ENCODE data around the gene MYH9.
A peak's percentile ranks its signal among the peaks of the same experiment; 100 is the strongest.

Gene MYH9

DNA sequence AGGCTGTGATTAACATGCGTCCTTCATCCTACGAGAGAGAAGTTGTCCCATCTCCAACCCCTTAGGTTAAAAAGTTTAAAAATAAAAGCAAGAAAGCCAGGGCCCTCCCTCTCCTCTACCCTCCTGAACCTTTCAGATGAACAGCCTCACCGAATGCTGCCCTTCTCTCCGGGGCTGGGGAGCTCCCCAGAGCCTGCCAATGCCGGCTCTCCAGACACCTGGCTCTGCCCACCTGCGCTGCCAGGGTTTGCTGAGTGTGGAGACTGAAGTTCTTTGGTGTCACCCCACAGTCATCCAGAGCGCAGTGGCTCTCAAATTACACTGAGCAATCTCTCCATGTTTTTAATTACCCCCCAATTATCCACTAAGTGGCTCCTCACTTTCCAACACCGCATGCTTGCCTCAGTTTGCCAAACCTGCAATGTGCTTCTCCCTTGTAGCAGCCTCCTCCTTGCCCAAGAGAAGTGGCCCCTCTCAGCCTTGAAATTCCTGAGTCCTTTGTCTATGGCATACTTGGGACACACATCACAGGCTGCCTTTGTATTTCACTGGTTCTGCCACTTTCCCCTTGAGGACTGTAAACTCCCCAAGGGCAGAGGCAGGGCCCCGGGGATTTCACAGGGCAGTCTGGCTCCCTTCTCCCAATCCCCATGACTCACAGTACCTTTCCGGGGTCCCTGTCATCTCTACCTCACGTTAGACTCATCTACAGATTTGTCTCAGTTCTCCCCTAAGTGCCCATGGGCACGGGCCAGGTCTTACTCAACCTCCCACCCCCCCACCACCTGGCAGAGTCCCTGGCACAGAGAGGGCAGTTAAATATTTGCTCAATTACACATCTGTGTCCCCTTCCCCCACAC lies 2.0 kb downstream of the MYH9 start:
- no peak for DNase-seq

DNA sequence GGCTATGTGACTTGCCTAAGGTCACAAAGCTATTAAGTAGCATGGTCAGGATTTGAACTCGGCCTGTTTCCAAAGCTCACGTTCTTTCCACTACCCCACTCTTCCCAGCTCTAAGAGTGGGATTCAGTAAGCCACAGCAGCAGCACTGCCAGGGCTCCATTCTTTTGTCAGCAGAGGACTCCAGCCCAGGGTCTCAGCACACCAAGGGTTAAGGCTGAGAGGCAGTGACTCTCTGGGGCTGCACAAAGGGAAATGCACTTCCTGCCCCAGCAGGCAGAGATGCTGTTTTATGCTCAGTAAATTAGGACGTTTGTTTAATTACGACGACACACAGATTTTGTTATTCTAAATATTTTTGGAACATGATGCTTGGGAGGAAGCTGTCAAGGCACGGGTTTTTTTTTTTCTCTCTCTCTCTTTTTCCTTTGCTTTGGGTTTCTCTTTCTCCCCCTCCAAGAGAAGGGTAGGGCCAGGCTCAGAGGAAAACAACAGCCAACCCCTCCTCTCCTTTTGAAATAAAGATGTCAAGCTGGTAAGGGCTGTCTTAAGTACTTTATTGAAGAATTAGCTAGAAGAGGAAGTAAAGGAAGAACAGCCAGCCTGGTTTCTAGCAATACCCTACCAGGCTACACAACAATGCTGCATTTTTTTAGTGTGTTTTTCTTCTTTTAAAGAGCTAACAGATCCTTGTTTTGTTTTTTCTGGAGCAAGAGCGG lies 2.8 kb downstream of the MYH9 start:
- no peak for DNase-seq

DNA sequence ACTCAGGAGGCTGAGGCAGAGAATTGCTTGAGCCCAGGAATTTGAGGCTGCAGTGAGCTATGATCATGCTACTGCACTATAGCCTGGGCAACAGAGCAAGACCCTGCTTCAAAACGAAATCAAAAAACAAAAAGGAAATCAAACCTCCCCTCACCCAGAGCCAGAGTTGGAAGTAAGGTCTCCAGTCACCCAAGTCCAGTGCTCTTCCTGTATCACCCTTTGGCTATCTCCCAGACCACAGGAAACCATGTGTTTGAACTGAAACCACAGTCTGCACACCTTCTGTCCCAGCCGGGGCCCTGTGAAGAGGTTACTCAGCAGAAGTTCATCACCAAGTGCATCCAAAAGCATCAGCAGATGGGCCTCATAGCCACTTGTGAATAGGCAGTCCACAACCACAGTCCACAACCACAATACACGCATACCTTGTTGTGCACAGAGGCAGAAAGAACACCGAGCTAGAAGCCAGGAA lies 4.6 kb downstream of the MYH9 start:
- no peak for DNase-seq

DNA sequence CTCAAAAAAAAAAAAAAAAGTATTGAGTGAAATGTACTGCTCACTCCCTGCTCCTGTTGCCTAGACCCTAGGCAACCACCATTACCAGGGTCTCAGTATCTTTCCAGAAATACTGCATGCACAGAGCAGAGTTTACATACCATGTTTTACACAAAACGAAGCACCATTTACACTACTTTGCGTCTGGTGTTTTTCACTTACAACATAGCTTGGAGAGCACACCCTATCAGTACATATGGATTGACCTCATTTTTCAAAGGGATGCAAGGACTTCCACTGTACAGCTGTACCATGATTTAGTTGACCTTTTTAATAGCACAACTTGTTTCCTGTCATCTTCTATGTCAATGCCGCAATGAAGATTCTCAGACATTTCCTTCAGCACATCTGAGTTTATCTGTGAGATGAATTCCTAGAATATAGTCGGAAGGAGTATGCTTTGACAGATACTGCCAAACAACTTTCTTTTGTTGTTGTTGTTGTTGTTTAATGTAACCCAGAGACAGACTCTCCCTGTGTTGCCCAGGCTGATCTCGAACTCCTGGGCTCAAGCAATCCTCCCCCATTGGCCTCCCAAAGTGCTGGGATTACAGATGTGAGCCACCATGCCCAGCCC lies 6.1 kb downstream of the MYH9 start:
- DNase-seq, result no peak

DNA sequence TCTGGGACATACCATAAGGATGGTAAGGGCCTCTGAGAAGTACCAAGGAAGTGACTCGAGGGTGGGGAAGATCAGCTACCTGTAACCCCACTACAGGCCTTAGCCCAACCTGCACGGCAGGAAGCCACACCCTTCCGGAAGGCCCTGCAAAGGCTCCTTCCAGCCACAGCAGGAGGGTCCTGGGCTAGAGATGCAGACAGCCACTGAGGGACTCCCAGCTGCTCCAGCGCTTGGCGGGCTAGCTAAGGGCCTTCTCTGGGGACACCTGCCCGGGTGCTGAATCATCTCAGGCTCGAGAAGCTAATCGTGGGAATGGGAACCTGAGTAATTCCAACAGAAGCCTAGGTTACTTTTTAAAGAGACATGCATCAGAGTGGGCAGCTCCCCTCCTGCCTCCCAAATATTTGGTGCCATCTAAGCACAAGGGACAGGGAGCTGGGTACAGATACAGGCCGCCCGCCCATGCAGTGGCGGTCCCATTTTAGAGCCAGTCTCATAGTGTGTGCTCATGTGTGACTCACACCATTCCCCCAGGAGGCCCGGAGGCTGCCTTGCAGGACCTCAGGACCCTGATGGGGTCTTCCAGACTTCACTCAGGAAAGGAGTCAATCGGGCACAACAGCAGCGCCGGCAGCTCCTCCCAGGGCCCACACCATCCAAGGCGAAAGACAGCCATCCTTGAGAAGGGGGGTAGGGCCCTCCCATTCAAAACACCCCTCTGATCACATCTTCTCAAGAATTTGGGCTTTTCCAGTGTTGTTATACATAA lies 8.0 kb downstream of the MYH9 start:
- no peak for DNase-seq

DNA sequence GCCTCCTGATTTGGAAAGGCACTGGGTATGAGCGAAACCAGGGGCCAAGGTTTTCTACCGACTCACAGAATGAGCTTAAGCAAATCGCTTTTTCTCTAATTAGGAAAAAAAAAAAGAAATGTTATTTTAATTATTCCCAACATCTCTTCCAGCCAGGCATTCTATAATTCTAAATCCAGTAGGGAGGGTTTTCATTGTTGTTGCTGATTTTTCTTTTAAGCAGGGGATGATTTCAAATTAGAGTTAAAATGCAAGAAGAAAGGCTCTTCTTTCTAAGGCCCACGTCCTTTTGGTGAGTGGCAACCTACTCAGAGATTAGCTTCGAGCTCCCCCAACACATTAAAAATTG lies 8.9 kb downstream of the MYH9 start:
- no peak for DNase-seq

DNA sequence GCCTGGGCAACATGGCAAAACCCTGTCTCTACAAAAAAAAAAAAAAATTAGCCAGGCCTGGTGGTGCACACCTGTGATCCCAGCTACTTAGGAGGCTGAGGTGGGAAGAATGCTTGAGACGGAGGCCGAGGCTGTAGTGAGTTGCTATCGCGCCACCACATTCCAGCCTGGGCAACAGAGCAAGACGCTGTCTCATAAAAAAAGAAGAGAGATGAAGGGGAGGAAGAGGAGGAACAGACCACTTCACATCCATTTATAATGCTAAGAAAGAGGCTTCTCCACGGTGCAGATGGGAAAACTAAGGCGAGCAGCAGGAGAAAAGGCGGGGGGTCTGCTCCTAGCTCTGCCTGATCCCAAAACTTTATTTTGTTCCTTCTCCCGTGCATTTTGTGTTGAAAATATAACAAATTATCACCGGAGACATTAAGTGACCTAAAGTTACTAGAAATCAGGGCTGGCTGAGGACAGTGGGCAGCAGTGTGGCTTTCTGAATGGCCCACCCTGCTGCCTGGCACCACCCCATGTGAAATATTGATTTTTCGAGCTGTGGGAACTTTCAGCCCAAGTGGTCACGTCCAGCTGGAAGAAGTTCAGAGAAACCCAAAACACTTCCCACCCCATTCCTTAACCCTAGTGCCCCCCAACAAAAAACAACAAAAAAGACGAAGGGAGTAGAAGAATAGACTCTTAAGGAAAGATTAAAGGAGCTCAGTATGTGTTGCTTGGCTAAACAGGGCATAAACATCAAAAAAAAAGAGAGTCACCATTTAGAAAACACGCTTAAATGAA lies 9.5 kb downstream of the MYH9 start:
- no peak for DNase-seq

DNA sequence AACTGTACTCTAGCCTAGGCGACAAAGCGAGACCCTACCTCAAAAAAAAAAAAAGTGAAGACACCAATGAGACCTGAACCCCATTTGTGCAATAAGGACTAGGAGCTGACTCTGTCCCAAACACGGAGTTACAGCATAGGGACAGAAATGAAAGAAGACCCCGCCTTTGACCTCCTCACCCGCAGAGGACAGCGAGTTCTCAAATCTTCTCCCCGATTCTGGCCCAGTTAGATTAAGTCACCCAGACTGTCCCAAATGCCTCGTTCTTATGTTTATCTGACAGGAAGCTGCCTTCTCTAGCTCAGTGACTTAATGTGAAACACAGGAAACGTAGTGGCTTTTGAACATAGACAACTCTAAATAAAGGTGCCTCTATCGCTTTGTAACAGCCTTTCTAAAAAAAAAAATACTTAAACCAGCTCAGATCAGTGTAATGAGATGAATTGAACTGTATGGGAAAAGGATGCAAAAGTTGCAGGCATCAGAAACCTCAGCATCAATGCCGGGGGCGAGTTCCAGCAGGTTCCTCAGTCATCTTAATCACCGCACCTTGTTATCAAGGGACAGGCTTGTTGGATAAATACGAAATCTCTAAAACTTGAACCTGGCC lies 10.6 kb downstream of the MYH9 start:
- no peak for DNase-seq

DNA sequence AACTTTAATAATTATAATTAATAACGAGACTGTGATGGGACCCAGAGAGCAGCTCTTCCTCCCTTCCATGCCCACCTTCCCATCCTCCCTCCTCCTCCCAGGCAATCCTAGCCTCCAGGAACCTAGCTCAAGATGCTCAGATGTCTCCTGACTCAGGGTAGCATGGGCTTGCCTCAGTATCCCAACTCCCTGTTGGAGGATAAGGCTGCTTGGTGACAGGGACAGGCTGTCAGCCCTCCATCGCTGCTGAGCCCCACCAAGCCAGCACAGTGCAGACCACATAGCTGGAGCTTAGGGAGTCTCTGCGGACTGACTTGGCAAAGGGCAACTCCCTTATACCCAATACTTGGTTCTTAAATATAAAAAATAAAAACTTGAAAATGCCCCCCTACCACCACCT lies 11.5 kb downstream of the MYH9 start:
- DNase-seq, result no peak

DNA sequence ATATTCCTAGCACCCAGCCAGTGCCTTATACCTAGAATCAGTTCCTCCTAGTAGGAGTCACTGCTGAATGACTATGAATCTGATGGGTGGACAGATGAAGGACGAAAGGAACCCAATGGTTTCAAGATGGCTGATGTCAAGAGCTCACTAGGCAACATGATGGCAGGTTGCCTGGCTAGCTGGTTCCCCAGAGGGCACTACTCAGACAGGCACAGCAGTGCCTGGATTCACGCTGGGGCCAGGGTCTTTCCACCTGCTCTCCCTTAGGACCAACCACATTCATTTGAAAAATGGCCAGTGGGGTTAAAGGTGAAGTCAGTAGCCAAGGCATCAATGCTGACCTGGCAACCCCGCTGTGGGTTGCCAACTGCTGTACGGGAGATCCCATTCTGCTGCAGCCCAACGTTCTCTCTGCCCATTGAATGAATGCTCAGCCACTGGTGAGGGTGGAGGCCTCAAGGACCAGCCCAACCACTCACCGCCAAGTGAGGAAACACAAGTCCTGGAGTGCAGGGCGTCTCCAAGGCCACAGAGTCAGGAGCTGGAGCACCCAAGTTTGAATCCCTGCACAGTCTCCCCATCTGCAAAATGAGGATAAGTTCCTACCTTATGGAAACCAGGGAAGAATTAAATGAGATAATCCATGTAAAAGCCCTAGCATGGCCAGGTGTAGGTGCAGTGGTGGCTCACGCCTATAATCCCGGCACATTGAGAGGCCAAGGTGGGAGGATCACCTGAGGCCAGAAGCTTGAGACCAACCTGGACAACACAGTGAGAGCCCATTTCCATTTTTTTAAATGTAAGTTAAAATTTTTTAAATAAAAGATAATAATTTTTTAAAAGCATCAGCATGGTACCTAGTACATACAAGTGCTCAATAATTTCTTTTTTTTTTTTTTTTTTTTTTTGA lies 12.4 kb downstream of the MYH9 start:
- DNase-seq, result no peak

DNA sequence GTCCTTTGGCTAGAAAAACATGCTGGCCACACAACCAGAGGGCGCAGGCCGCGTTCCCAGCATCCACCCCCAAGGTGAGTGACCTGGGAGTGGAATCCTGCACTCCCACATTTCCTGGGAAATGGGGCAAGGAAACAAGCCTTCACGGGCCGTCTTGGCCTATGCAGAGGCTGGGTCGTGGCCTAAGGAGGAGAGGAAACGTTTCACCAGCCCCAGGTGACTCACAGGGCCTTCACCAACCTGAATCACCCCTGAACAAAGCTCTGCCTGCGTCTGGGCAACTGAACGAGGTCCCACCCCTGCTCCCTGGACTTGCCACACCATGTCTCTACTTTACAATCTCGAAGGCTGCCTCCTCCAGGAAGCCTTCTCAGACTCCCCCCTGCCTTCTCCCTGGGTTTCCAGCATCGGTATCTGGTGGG lies 13.2 kb downstream of the MYH9 start:
- DNase-seq, result no peak

DNA sequence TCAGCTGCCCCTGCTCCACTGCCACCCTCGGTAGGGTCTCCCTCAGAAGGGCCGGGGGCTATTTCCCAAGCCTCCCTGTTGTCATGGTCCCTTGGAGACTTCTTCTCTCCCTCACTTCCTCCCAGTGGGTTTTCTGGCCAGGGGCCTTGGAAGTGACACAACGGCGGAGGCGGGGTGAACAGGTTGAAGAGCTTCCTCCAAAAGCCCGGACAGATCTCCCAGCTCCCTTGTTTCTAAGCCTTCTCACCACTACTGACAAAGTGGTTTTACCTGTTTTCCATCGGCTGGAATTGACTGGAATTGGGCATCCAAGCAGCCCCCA lies 14.5 kb downstream of the MYH9 start:
- no peak for DNase-seq

DNA sequence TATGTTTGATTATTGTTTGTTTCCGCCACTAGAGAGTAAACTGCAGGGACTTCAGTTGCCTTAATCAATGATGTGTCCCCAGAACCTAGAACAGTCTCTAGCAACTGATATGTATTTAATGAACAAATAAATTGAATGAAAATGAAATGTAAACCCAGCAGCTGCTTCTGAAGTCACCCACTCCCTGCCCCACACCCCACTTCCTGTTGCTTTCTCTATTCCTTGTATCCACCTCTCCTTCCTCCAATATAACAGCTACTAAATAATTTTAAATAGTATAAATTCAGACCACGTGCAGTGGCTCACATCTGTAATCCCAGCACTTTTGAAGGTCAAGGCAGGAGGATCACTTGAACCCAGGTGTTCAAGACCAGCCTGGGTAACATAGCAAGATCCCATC lies 15.8 kb downstream of the MYH9 start:
- no peak for DNase-seq

DNA sequence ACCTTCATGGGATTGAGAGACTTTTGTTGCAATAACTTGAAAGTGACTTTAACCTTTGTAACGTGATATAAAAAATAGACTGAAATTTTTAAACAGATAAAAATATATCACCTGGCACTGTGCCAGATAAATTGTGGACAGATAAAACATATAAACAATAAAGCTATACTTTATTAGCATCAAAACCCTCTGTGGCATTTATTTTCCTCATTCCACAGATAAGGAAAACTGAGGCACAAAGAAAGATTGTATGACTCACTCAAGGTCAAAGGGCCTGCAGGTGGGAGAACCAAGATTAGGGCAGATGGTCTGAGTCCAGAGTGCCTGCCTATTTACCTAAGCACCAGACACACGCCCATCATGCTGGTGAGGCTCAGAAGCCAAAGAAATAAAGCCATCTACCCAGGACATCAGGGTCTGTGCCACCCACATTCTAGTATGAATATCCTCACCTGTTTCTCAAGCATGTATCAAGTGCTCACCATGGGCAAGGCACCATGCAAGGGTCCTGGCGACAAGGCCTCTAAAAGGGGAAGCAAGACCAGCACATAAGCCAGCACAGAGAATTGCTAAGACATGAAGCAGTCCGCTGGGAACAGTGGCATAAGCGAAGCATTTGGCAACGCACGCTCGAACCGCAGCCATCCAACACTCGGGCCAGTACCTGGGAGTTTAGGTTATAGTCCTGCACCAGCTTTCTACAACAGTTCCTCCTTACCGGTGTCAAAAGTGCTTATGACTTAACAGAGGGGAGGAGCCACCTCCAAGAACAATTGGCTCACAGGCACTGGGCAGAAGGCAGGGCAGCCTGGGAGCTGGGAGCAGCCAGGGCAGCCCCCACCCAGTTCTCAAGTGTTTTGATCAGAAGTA lies 17.6 kb downstream of the MYH9 start:
- peak; percentile 56 for DNase-seq

DNA sequence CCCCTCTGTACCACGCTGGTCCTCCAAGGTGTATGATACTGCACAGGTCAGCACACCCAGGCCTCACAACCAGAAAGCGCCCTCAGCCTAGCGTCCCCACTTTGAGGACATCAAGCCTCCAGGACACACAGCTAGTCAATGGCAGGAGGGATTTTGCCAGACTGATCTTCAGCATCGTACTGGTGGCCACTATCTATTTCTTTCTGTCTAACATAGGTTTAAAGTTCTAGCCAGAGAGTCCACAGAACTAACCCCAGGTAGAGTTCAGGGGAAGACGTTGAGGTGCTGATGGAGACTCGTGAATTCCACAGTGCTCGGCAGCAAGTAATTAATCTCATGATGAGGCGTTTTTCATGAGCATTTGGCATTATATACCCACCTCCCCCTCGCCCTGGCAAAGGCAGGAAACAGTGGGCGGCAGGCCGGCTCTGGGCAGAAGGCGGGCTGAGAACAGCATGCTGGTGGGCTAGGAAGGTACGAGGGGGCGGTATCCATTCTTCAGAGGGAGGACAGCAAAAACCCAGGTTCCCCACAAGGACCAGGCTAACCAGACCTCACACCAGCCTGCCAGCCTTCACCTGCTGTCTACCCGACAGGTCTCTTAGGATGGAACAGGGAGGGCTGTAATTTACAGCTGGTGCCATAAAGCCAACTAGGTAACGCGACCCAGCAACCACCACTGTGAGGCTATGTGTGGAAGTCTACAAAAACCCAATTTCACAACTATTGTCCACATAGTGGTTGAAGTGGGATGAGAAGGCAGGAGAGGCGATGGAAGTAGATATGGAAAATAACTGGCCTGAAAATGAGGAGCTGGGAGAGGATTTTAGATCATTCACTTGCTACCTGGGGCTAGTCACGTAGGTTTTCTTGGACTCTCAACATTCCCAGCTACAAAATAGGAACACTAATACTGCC lies 18.5 kb downstream of the MYH9 start:
- no peak for DNase-seq

DNA sequence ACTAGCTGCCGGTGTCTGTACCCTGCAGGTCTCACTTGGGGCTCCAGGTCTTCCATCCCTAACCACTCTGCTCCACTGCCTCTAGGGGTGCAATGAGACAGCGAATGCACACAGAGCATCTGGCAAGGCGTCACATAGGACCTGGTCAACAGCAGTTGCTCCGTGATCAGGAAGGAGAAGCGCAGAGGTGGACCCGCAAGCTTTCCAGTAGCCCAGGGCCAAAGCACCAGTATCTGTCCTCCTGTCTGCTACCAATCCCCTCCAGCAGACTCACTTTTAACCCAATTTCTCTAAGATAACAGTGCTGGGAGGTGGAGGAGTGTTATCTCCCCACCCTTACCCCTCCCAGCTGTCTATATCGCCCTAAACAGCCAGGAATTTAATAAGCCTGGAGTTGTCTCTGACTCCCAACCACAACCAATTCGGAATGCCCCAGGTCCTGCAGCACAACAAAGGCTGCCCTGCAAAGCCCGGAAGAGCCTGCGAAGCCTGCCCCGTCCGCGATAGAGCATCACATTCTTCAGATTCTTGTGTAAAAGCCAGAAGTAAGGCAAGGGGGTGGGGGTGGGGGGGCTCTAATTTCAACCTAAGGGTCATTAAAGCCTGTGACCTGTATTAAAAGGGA lies 19.3 kb downstream of the MYH9 start:
- DNase-seq, result no peak

DNA sequence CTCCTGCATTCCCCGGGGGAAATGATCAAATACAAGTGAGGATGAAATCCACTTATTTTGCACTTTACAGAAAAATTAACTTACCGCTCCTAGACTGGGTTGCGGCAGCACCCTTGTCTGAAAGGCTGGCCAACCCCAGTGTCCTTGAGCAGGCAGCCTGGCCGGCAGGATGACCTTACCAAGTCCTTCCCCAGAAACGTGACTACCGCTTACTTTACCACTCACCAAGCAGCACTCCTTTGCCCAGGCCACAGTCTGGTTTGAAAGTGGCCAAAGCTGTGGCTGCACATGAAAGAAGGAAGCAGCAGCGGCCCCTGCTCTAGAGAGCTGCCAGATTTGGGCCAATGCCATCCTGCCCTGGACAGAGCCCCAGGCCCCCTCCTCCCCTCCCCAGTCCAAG lies 20.3 kb downstream of the MYH9 start:
- DNase-seq, result no peak

DNA sequence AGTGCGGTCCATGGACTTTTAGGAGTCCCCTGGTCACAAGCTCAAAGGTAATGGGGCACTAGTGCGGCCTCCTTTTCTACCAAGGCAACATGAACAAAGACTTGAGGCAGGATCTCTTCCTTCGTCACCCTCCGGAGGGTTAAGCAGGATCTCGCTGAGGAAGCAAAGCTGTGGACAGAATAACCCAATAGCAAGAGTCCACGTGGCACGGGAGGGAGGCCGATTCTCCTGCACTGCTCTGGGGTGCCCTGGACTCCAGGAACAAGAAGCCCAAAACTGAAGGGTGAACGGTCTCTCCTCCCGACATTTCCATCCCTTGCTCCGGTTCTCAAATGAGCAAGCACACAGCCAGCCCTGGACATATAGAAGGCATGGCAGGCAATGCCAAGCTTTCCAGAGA lies 20.7 kb downstream of the MYH9 start:
- DNase-seq, result no peak

Data from NCI-H524 treated with DMSO at 0.1 percent for 48 hours (cell line).